T-helper 2 cell (primary cell): ENCODE results near the gene RAD51AP2.
A peak's percentile ranks its signal among the peaks of the same experiment; 100 is the strongest.
"Not testable (repeated sequence)": the region's sequence is repeated elsewhere in the genome, so short reads cannot be mapped to it uniquely, and the experiment has no call there.

ENCODE experiments used
- DNase-seq, 5 experiments: peaks; one replicate each; pipeline versions ENCODE4 v3.0.0 to v3.0.0-alpha.2; 2012 to 2022
- total RNA-seq, 2 donors: gene quantifications; one replicate each; lab custom pipeline; 2026; lab: John Stamatoyannopoulos, UW

The RAD51AP2 gene
- total RNA-seq = 0 reads per million in 2 donors

DNA sequence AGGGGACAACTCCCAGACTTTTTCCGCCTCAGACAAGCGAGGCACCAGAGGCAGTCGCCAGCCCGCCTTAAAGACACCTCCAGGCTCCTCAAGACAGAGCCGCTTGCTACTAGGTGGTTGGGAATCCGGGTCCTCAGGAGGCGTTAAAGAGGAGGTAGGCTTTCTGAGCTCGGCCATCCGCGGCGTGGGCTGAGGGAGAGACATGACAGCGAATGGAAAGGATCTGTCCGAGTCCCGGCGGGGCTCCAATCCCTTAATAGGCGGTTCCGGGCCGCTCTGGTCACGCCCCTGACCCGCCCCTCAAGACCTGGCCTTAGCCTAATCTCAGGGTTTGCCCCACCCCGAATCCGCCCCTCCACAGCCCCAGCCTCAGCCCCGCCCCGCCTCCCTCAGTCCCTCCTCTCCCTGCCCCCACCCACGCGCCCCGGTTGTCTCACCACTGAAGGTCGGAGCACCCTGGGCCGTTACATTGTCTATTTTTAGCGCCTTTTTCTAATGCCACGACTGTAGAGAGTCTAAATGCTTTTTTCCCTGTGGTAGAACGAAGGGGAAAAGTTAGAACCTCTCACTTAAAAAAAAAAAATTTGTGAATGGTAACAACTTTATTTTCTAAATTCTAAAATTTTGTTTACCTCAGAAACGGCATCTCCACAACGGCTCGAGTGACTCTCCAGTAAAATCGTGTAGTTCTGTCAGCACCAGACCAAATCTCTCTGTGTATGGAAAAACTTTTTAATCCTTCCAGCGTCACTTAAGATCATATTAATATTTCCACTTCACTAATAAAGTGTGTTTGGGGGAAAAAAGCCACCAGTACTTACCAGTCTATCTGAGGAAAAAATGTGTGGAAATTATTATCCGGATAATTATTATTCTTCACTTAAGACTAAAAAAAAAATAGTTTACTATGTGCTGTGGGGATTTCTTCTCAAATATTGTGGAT lies at the start of gene RAD51AP2:
TSS of gene RAD51AP2 (minus strand) at position 229 of the 943 bp plus-strand sequence. CDS start at position 204, 25 bp downstream.
- peak in 1 of 5 experiments; percentile 23 for DNase-seq

- not testable (repeated sequence) for DNase-seq
Measured at GRCh38 chr2:17565726-17566125, 47.5 kb upstream of the RAD51AP2 start.

- DNase-seq = no peak
Measured at GRCh38 chr2:17558878-17559277, 40.6 kb upstream of the RAD51AP2 start.

DNA sequence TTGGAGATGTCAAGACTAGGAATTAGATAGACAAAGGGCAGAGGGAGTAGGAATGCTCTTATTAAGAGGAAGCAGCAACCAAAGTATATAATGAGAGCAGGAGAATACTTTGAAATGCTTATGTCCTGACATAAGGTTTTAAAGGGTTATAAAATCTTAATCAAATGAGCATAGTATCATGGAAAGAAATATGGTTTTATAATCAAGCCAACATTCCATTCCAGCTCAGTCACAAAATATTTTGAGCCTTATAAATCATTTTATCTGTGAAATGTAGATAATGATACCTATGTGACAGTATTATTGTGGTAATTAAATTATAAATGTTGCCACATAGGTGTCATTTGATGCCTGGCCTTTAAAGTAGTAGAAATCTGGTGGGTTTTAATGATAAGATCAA lies 39.8 kb upstream of the RAD51AP2 start:
- no peak for DNase-seq

- no peak for DNase-seq
Measured at GRCh38 chr2:17557596-17557995, 39.4 kb upstream of the RAD51AP2 start.

DNA sequence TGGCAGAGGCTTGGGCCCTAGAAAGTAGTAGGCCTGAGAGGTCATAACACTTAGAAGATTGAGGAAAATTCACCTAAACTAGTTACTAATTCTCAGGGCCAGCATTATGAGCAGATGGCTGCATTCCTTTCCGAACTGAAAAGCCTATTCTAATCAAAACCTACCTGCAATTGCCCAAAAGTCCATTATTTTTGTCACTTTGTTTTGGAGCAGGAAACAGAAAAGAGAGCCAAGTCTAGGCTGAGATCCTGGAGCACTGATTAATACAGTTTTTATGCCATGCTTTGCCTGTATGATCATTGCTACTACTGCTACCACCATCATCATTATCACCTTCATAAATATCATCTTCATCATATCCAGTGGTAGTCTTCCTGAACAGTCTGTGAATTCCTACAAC lies 36.9 kb upstream of the RAD51AP2 start:
- no peak for DNase-seq

DNA sequence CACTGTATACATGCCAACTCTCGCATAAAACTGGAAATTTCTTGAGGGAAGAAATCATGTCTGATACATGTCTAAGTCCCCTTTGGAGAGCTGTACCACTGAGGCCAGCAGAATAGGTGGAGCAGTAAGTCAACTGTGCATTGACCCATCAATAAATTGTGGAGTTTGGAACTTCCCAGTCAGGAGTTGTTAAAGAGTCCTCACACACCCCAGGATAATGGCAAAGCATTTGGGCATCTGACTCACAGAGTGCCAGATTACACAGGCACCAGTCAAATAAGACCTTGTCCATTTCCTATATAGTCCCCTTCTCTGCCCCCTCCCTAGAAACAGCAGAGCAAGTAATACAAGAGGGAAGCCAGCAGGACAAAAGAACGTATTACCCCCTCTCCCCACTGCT lies 32.7 kb upstream of the RAD51AP2 start:
- no peak for DNase-seq

- no peak for DNase-seq
Measured at GRCh38 chr2:17547737-17548136, 29.5 kb upstream of the RAD51AP2 start.

DNA sequence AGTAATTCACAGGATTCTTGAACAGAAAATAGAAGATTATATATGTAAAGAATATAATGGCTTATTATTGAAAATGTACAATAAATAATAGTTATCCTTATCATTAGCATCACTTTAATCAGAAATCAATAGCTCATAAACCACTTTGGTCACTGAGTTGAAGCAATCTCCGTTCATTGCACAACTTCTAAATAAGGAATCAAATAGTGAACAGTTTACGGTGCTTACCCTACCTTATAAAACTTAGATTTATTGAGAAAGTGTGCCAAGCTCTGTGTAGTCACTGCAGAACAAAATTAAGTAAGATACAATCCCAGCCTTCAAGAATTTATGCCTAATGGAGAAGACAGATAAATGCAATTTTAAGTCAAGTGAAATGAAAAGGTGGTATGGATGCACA lies 29.0 kb upstream of the RAD51AP2 start:
- DNase-seq = no peak

- DNase-seq = no peak
Measured at GRCh38 chr2:17545680-17546613, 27.7 kb upstream of the RAD51AP2 start.

GRCh38 chr2:17544256-17544655 lies 26.0 kb upstream of the RAD51AP2 start:
- DNase-seq = no peak

- no peak for DNase-seq
Measured at GRCh38 chr2:17543848-17544247, 25.6 kb upstream of the RAD51AP2 start.

GRCh38 chr2:17543131-17543660 lies 25.0 kb upstream of the RAD51AP2 start:
- no peak for DNase-seq

GRCh38 chr2:17542471-17542870 lies 24.2 kb upstream of the RAD51AP2 start:
- no peak for DNase-seq

GRCh38 chr2:17541531-17541950 lies 23.3 kb upstream of the RAD51AP2 start:
- no peak for DNase-seq

GRCh38 chr2:17540813-17541530 lies 22.7 kb upstream of the RAD51AP2 start:
- no peak for DNase-seq

- DNase-seq = no peak
Measured at GRCh38 chr2:17540093-17540812, 22.0 kb upstream of the RAD51AP2 start, which contains the start of gene VSNL1. Gene VSNL1, plus strand, starts transcription at chr2:17540696. Its CDS starts 51,379 bp downstream, at chr2:17592075.

DNA sequence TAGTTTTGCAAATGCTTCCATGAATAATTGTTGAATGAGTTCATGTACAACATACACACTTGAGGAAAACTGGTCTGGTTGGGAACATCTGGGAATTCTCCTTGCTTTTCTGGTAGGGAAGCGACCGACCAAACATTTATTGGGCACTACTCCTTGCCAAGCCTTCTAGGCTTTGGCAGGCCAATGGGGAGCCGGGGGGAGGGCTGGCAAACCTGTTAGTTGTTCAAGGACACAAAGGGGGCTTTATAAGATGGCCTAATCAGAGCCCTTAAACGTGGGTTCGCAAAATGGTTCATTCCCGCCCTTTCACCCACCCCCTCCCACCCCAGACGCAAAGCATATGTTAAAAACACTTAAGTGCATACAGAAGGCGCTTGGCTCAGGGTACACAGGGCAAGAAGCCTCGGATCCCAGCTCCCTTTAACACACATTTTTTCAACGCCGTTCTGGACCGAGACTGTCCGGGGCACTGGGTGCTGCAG lies 21.4 kb upstream of the RAD51AP2 start:
- DNase-seq = no peak

- DNase-seq = peak in 1 of 5 experiments; percentile 10
Measured at GRCh38 chr2:17538844-17539554, 20.8 kb upstream of the RAD51AP2 start.

GRCh38 chr2:17538022-17538843 lies 20.0 kb upstream of the RAD51AP2 start:
- DNase-seq = no peak
